GM23248 (cell line): ENCODE measurements around the gene PHKG2. TPM values are rescaled to one million over a fixed set of nuclear protein-coding genes. Genes with fewer than 3 reads are reported as not detected.

Experiments
- DNase-seq: peaks from one replicate; pipeline ENCODE4 v3.0.0-alpha.2; 2015
- H2AFZ ChIP-seq: fragments of 200-600 bp; sonication (generic); 2 replicates; pipeline ENCODE4 v1.6.1; 2016; ENCODE audit warnings: antibody characterized with exemption
- H3F3A ChIP-seq: fragments of 200-600 bp; sonication (generic); 2 replicates; pipeline ENCODE4 v1.6.1; 2016; ENCODE audit warnings: mild to moderate bottlenecking, antibody characterized with exemption, mixed run types; ENCODE audit not compliant: insufficient read depth
- H3K27ac ChIP-seq: fragments of 200-600 bp; sonication (generic); 2 replicates; pipeline ENCODE4 v1.5.1; 2016; ENCODE audit warnings: mild to moderate bottlenecking
- H3K27me3 ChIP-seq: fragments of 200-600 bp; sonication (generic); replicated peaks from 2 replicates; pipeline ENCODE4 v1.6.1; 2016; ENCODE audit warnings: mild to moderate bottlenecking; ENCODE audit not compliant: insufficient read depth
- H3K36me3 ChIP-seq: fragments of 200-600 bp; sonication (generic); 2 replicates; pipeline ENCODE4 v1.6.1; 2016; ENCODE audit warnings: low read depth, mild to moderate bottlenecking
- H3K4me1 ChIP-seq: fragments of 200-600 bp; sonication (generic); 2 replicates; pipeline ENCODE4 v1.6.1; 2016; ENCODE audit warnings: mild to moderate bottlenecking; ENCODE audit not compliant: insufficient read depth
- H3K4me2 ChIP-seq: fragments of 200-600 bp; sonication (generic); one replicate; pipeline ENCODE4 v1.6.1; 2016; ENCODE audit warnings: mild to moderate bottlenecking; ENCODE audit not compliant: unreplicated experiment
- H3K4me3 ChIP-seq: fragments of 200-600 bp; sonication (generic); 2 replicates; pipeline ENCODE4 v1.5.1; 2016; ENCODE audit warnings: mild to moderate bottlenecking
- H3K79me2 ChIP-seq: fragments of 200-600 bp; sonication (generic); 2 replicates; pipeline ENCODE4 v1.6.1; 2016; ENCODE audit warnings: mild to moderate bottlenecking; ENCODE audit not compliant: insufficient read depth
- H3K9ac ChIP-seq: fragments of 200-600 bp; sonication (generic); 2 replicates; pipeline ENCODE4 v1.6.1; 2016; ENCODE audit warnings: mild to moderate bottlenecking
- H3K9me2 ChIP-seq: fragments of 200-600 bp; sonication (generic); 2 replicates; pipeline ENCODE4 v1.6.1; 2016; ENCODE audit warnings: mixed run types, mild to moderate bottlenecking, moderate library complexity; ENCODE audit not compliant: insufficient read depth
- H3K9me3 ChIP-seq: fragments of 200-600 bp; sonication (generic); one replicate; pipeline ENCODE4 v1.6.1; 2017; ENCODE audit warnings: low read depth
- H4K20me1 ChIP-seq: fragments of 200-600 bp; sonication (generic); 2 replicates; pipeline ENCODE4 v1.6.0; 2016; ENCODE audit not compliant: insufficient read depth
- EZH2 ChIP-seq: fragments of 200-600 bp; sonication (generic); IDR thresholded peaks from 2 replicates; pipeline ENCODE4 v1.6.1; 2018; ENCODE audit warnings: antibody characterized with exemption, mild to moderate bottlenecking; ENCODE audit not compliant: insufficient read depth, poor library complexity, severe bottlenecking
- EZH2phosphoT487 ChIP-seq: fragments of 200-600 bp; sonication (generic); IDR thresholded peaks from 2 replicates; pipeline ENCODE4 v1.6.1; 2018; ENCODE audit warnings: antibody characterized with exemption, moderate library complexity, mild to moderate bottlenecking, low read depth; ENCODE audit not compliant: insufficient read depth
- WGBS, 2 experiments: methylation state at CpG; one replicate each; pipeline ENCODE4 v1.1.6; 2015 to 2017; ENCODE audit warnings: low lambda C conversion rate in 2 of 2, low coverage in 1 of 2; ENCODE audit errors: missing lambda C conversion rate in 2 of 2; 5-methylcytosine and 5-hydroxymethylcytosine counted together
- in situ Hi-C: fragments of 300-500 bp; cut with MboI; formaldehyde crosslinking; loops from 2 replicates; pipeline ENCODE4 v1.15.0; 2020
- polyA plus RNA-seq: library from polyadenylated mRNA; unstranded; fragments of >200 nt; fragmentation: Nextera tagmentation; extraction: Ambion mirVana; gene quantifications from 2 replicates; pipeline ENCODE4 v1.2.1, GENCODE V29; 2016
- total RNA-seq: library from RNA; depleted of rRNA; stranded (reverse); fragments of >200 nt; shearing (Covaris generic); gene quantifications from 2 replicates; pipeline ENCODE4 v1.2.3, GENCODE V29; 2014; rRNA removed

PHKG2 gene
- total RNA-seq (12.5 and 19.9 TPM in 2 replicates), polyA plus RNA-seq (15.7 and 17.0 TPM in 2 replicates)

- DNase-seq, result peak; percentile 100
- WGBS, 2 experiments, result 3% methylated on average over 49 to 50 of the region's 60 CpGs
- in situ Hi-C loops, result no loop called here
- peaks cover 28% of the 10 kb centered on the region for H3F3A ChIP-seq
- peaks cover 9% of the 10 kb centered on the region; the same call in 1 of the 2 replicates for H3K36me3 ChIP-seq
- peak within 1 kb of the TSS; percentile 81 for H3K4me2 ChIP-seq
- H4K20me1 ChIP-seq, result no peaks in the 10 kb centered on the region
- no peaks in the 10 kb centered on the region for H3K9me3 ChIP-seq
- TF ChIP-seq EZH2, result no peak
- no peak for TF ChIP-seq EZH2phosphoT487
- H2AFZ ChIP-seq, result peak within 1 kb of the TSS; percentile 87
- H3K4me1 ChIP-seq, result peaks cover 10% of the 10 kb centered on the region
- no peaks in the 10 kb centered on the region for H3K9me2 ChIP-seq
- H3K27ac ChIP-seq, result peak within 1 kb of the TSS; percentile 81
- peaks cover 19% of the 10 kb centered on the region for H3K79me2 ChIP-seq
- peak within 1 kb of the TSS; percentile 75 for H3K9ac ChIP-seq
- peak within 1 kb of the TSS; percentile 72 for H3K4me3 ChIP-seq
- no peaks in the 10 kb centered on the region for H3K27me3 ChIP-seq
Measured at GRCh38 chr16:30747799-30748633, at the start of gene PHKG2. Gene PHKG2 (plus strand): TSS chr16:30748425. CDS start chr16:30748821, 396 bp downstream.

GRCh38 chr16:30698816-30699614, 49.2 kb upstream of the PHKG2 start, which contains the start of gene SRCAP:
Gene SRCAP (plus strand): TSS chr16:30699171. CDS start chr16:30700825, 1,654 bp downstream.
- no peak for TF ChIP-seq EZH2
- TF ChIP-seq EZH2phosphoT487, result no peak
- 1% methylated on average over 46 to 48 of the region's 57 CpGs for WGBS, 2 experiments

GRCh38 chr16:30699615-30700099, 48.6 kb upstream of the PHKG2 start:
- 0 out of 2 replicates have a peak overlapping the region, but pooled peaks have one; percentile 59 for H2AFZ ChIP-seq
- TF ChIP-seq EZH2 (no peak), EZH2phosphoT487 (no peak)
- peak overlapping the region; percentile 98 for H3K9ac ChIP-seq
- H3K9me2 ChIP-seq, result no peaks in the 10 kb centered on the region
- H3K27me3 ChIP-seq, result no peaks in the 10 kb centered on the region
- H3F3A ChIP-seq, result peaks cover 12% of the 10 kb centered on the region
- peak overlapping the region; percentile 85 for H3K4me3 ChIP-seq
- H3K4me2 ChIP-seq, result peak overlapping the region; percentile 95
- peaks cover 16% of the 10 kb centered on the region; the same call in 1 of the 2 replicates for H3K4me1 ChIP-seq
- H3K9me3 ChIP-seq, result no peaks in the 10 kb centered on the region
- peaks cover 58% of the 10 kb centered on the region for H3K79me2 ChIP-seq
- no peaks in the 10 kb centered on the region for H4K20me1 ChIP-seq
- peak overlapping the region; percentile 98 for H3K27ac ChIP-seq
- whole genome bisulfite sequencing, 2 experiments, result 37 to 41% methylated on average over 8 of the region's 8 CpGs
- no peak for DNase-seq
- H3K36me3 ChIP-seq, result peaks cover 35% of the 10 kb centered on the region
- in situ Hi-C loops, result no loop called here

More at GRCh38 chr16:30698816-30699614, 49.2 kb upstream of the PHKG2 start, which contains the start of gene SRCAP:
- Histone ChIP-seq H3K4me2 (peak within 1 kb of the TSS; percentile 95), H3K9me3 (no peaks in the 10 kb centered on the region), H3K27ac (peak within 1 kb of the TSS; percentile 98), H3K36me3 (peaks cover 29% of the 10 kb centered on the region), H3K4me3 (peak within 1 kb of the TSS; percentile 85), H3K9ac (peak within 1 kb of the TSS; percentile 98), H2AFZ (peak within 1 kb of the TSS; percentile 59; the same call in 1 of the 2 replicates), H4K20me1 (no peaks in the 10 kb centered on the region), H3K27me3 (no peaks in the 10 kb centered on the region), H3K9me2 (no peaks in the 10 kb centered on the region), H3F3A (peaks cover 12% of the 10 kb centered on the region), H3K4me1 (peaks cover 16% of the 10 kb centered on the region; the same call in 1 of the 2 replicates), H3K79me2 (peaks cover 51% of the 10 kb centered on the region)
- in situ Hi-C loops, result no loop called here
- peak; percentile 89 for DNase-seq

GRCh38 chr16:30700491-30700890, 47.7 kb upstream of the PHKG2 start:
- H4K20me1 ChIP-seq, result no peaks in the 10 kb centered on the region
- H3F3A ChIP-seq, result peaks cover 12% of the 10 kb centered on the region
- H3K4me3 ChIP-seq, result peak overlapping the region; percentile 85
- peaks cover 16% of the 10 kb centered on the region; the same call in 1 of the 2 replicates for H3K4me1 ChIP-seq
- peaks cover 65% of the 10 kb centered on the region for H3K79me2 ChIP-seq
- H3K36me3 ChIP-seq, result peaks cover 41% of the 10 kb centered on the region
- WGBS, 2 experiments, result 22 to 28% methylated on average over 9 of the region's 9 CpGs
- H3K9ac ChIP-seq, result peak overlapping the region; percentile 98; the same call in 1 of the 2 replicates
- H3K9me3 ChIP-seq, result no peaks in the 10 kb centered on the region
- in situ Hi-C loops, result no loop called here
- no peaks in the 10 kb centered on the region for H3K9me2 ChIP-seq
- no peak for TF ChIP-seq EZH2
- no peak for TF ChIP-seq EZH2phosphoT487
- DNase-seq, result peak; percentile 34
- H3K27ac ChIP-seq, result peak overlapping the region; percentile 30
- H3K4me2 ChIP-seq, result peak overlapping the region; percentile 95
- H3K27me3 ChIP-seq, result no peaks in the 10 kb centered on the region
- H2AFZ ChIP-seq, result no peak overlapping the region
